B cell (primary cell): ENCODE measurements around the gene SPDYC. TPM values are rescaled to one million over a fixed set of nuclear protein-coding genes. Genes with fewer than 3 reads are reported as not detected.

ENCODE experiments used
- ATAC-seq: fragments of 200-7000 bp; cut with Tn5 transposase; one replicate; pipeline ENCODE4 v1.10.0; 2021; ENCODE audit warnings: low read depth, mild to moderate bottlenecking, moderate number of reproducible peaks, moderate library complexity
- CTCF ChIA-PET: fragments of 350-600 bp; sonication (Branson Sonifier 250); formaldehyde crosslinking; loops from one replicate; lab custom pipeline; 2021; ENCODE audit warnings: antibody characterized with exemption, inconsistent platforms; lab: Charles Lee
- POLR2A ChIA-PET: fragments of 350-600 bp; sonication (Branson Sonifier 250); formaldehyde crosslinking; loops from one replicate; lab custom pipeline; 2021; ENCODE audit warnings: antibody characterized with exemption; lab: Charles Lee
- DNase-seq: peaks from one replicate; pipeline ENCODE4 v3.0.0; 2013
- H2AFZ ChIP-seq: 2 replicates; pipeline ENCODE4 v1.6.1; 2012; ENCODE audit warnings: mild to moderate bottlenecking, low read depth, low read length; ENCODE audit not compliant: insufficient read depth, poor library complexity, severe bottlenecking
- H3K27ac ChIP-seq, 2 donors: 1 replicate in 1 of 2; 2 replicates in 1 of 2; pipeline ENCODE4 v1.5.1; 2012 to 2013; ENCODE audit warnings: low read length in 2 of 2, mild to moderate bottlenecking in 2 of 2, moderate library complexity in 1 of 2
- H3K27me3 ChIP-seq, 4 experiments: fragments of 200-600 bp in 1 of 4; sonication (generic) in 1 of 4; replicated peaks in 1 of 4; 1 replicate in 2 of 4; 2 replicates in 2 of 4; pipeline versions ENCODE4 v1.6.1 to v1.7.0; 2013 to 2016; ENCODE audit warnings: low read length in 3 of 4, mild to moderate bottlenecking in 2 of 4, mixed read lengths in 1 of 4, moderate library complexity in 1 of 4; ENCODE audit not compliant: insufficient read depth in 4 of 4, control insufficient read depth in 3 of 4; ENCODE audit errors: control extremely low read depth in 1 of 4
- H3K36me3 ChIP-seq, 2 experiments: replicated peaks in 1 of 2; 1 replicate in 1 of 2; 2 replicates in 1 of 2; pipeline versions ENCODE4 v1.6.1 to v1.7.1; 2013; ENCODE audit warnings: low read length in 1 of 2; ENCODE audit not compliant: insufficient read depth in 2 of 2, control insufficient read depth in 1 of 2; ENCODE audit errors: control extremely low read depth in 1 of 2, extremely low read depth in 1 of 2
- H3K4me1 ChIP-seq, 2 donors: fragments of 200-600 bp in 1 of 2; sonication (generic) in 1 of 2; 1 replicate in 1 of 2; 2 replicates in 1 of 2; pipeline versions ENCODE4 v1.5.1 to v1.6.1; 2013 to 2017; ENCODE audit warnings: low read length in 2 of 2; ENCODE audit not compliant: control insufficient read depth in 2 of 2, insufficient read depth in 2 of 2
- H3K4me2 ChIP-seq: replicated peaks from 2 replicates; pipeline ENCODE3; 2012; ENCODE audit warnings: mild to moderate bottlenecking, low read depth, low read length; ENCODE audit not compliant: poor library complexity, severe bottlenecking
- H3K4me3 ChIP-seq, 5 experiments: fragments of 200-600 bp in 1 of 5; sonication (generic) in 1 of 5; 1 replicate in 3 of 5; 2 replicates in 2 of 5; pipeline versions ENCODE4 v1.5.1 to v1.7.0; 2011 to 2016; ENCODE audit warnings: low read length in 4 of 5, mild to moderate bottlenecking in 4 of 5, low read depth in 2 of 5, control low read depth in 1 of 5, moderate library complexity in 1 of 5; ENCODE audit not compliant: insufficient read depth in 1 of 5; ENCODE audit errors: control extremely low read depth in 1 of 5, extremely low read depth in 1 of 5
- H3K79me2 ChIP-seq: fragments of 200-600 bp; sonication (generic); one replicate; pipeline ENCODE4 v1.6.0; 2016; ENCODE audit warnings: low read length; ENCODE audit not compliant: control insufficient read depth, insufficient read depth
- H3K9ac ChIP-seq: fragments of 200-600 bp; sonication (generic); 2 replicates; pipeline ENCODE4 v1.6.1; 2017; ENCODE audit warnings: mild to moderate bottlenecking, low read length, moderate library complexity
- H3K9me3 ChIP-seq, 3 donors: one replicate each; pipeline versions ENCODE4 v1.6.1 to v1.7.1; 2013; ENCODE audit warnings: low read length in 2 of 3; ENCODE audit not compliant: control insufficient read depth in 2 of 3, insufficient read depth in 1 of 3; ENCODE audit errors: control extremely low read depth in 1 of 3
- H4K20me1 ChIP-seq: 2 replicates; pipeline ENCODE4 v1.6.0; 2012; ENCODE audit warnings: mild to moderate bottlenecking, low read length; ENCODE audit not compliant: insufficient read depth, control insufficient read depth, poor library complexity, severe bottlenecking
- H3K27ac Mint-ChIP-seq: one replicate; pipeline ENCODE4 v1.8.0; 2021; ENCODE audit warnings: mixed read lengths
- H3K27me3 Mint-ChIP-seq: one replicate; pipeline ENCODE4 v1.8.0; 2021; ENCODE audit warnings: mixed read lengths
- H3K4me1 Mint-ChIP-seq: one replicate; pipeline ENCODE4 v1.8.0; 2021; ENCODE audit warnings: mixed read lengths
- H3K4me3 Mint-ChIP-seq: one replicate; pipeline ENCODE4 v1.8.0; 2021; ENCODE audit warnings: mixed read lengths
- H3K9me3 Mint-ChIP-seq: one replicate; pipeline ENCODE4 v1.8.0; 2022; ENCODE audit warnings: mixed read lengths; ENCODE audit not compliant: insufficient read depth
- CTCF ChIP-seq: fragments of 200-600 bp; IDR thresholded peaks from one replicate; pipeline ENCODE4 v1.8.0; 2022; ENCODE audit warnings: antibody characterized with exemption, mild to moderate bottlenecking
- EZH2 ChIP-seq: IDR thresholded peaks from 2 replicates; pipeline ENCODE4 v1.6.1; 2012; ENCODE audit warnings: borderline replicate concordance, low read depth, mild to moderate bottlenecking, moderate library complexity, low read length; ENCODE audit not compliant: insufficient read depth, poor library complexity, severe bottlenecking
- WGBS: methylation state at CpG from one replicate; pipeline ENCODE4 v1.1.5; 2013; ENCODE audit warnings: missing lambda C conversion rate; ENCODE audit not compliant: insufficient coverage; 5-methylcytosine and 5-hydroxymethylcytosine counted together
- intact Hi-C: fragments of 100-400 bp; cut with micrococcal nuclease; formaldehyde crosslinking; loops from one replicate; pipeline ENCODE4 v1.10.0; 2022
- polyA plus RNA-seq: library from polyadenylated mRNA; depleted of rRNA; stranded (reverse); fragments of >200 nt; gene quantifications from 2 replicates; pipeline ENCODE4 v1.2.3, GENCODE V29; 2012
- total RNA-seq, 2 donors: library from RNA; stranded (reverse); fragments of 120-200 nt in 1 of 2; gene quantifications; 1 replicate in 1 of 2; 2 replicates in 1 of 2; pipeline versions ENCODE4 v1.2.3 to v1.2.4, GENCODE V29; 2013 to 2022

The SPDYC gene
- total and polyA plus RNA-seq, 2 donors (not counting 1 experiment from before 2014, with no cell fraction given) = not detected

GRCh38 chr11:65208785-65209710, 39.0 kb downstream of the SPDYC start:
- no peaks in the 10 kb centered on the region for H3K27me3 ChIP-seq
- no peaks in the 10 kb centered on the region for H3K27me3 Mint-ChIP-seq
- no peak overlapping the region for H3K4me3 ChIP-seq
- H3K9me3 Mint-ChIP-seq = no peaks in the 10 kb centered on the region
- H3K4me1 ChIP-seq = peaks cover 8% of the 10 kb centered on the region in 2 donors
- H3K4me1 Mint-ChIP-seq = peaks cover 3% of the 10 kb centered on the region
- no peaks in the 10 kb centered on the region for H3K9me3 ChIP-seq
- WGBS = 91% methylated on average over 9 of the region's 13 CpGs
- ChIA-PET POLR2A (no interaction called here), CTCF (no interaction called here)
- H3K27ac ChIP-seq = no peak overlapping the region
- intact Hi-C loops = no loop called here
- ATAC-seq (no peak), DNase-seq (no peak)
- no peak overlapping the region for H3K9ac ChIP-seq
- no peak for TF ChIP-seq EZH2
- TF ChIP-seq CTCF = no peak
- H3K36me3 ChIP-seq = peaks cover 3 to 76% of the 10 kb centered on the region in 2 experiments
- H3K4me3 Mint-ChIP-seq = no peak overlapping the region
- H2AFZ ChIP-seq = no peak overlapping the region
- peaks cover 19% of the 10 kb centered on the region for H4K20me1 ChIP-seq
- H3K79me2 ChIP-seq = peaks cover 17% of the 10 kb centered on the region
- no peak overlapping the region for H3K27ac Mint-ChIP-seq
- H3K4me2 ChIP-seq = no peak overlapping the region

- Histone ChIP-seq H3K79me2 (peaks cover 10% of the 10 kb centered on the region), H3K4me1 (peaks cover 8 to 13% of the 10 kb centered on the region in 2 donors), H3K4me2 (no peak overlapping the region), H3K4me3 (no peak overlapping the region), H4K20me1 (peaks cover 11% of the 10 kb centered on the region), H3K27me3 (no peaks in the 10 kb centered on the region), H3K9me3 (no peaks in the 10 kb centered on the region), H3K27ac (no peak overlapping the region), H2AFZ (no peak overlapping the region), H3K36me3 (peaks cover 3 to 68% of the 10 kb centered on the region in 2 experiments), H3K9ac (no peak overlapping the region)
- H3K9me3 Mint-ChIP-seq = no peaks in the 10 kb centered on the region
- no peak overlapping the region for H3K27ac Mint-ChIP-seq
- H3K27me3 Mint-ChIP-seq = no peaks in the 10 kb centered on the region
- ATAC-seq (no peak), DNase-seq (no peak)
- ChIA-PET POLR2A (no interaction called here), CTCF (no interaction called here)
- 94% methylated on average over 19 of the region's 20 CpGs for WGBS
- peaks cover 5% of the 10 kb centered on the region for H3K4me1 Mint-ChIP-seq
- H3K4me3 Mint-ChIP-seq = no peak overlapping the region
- TF ChIP-seq EZH2 (no peak), CTCF (no peak)
- intact Hi-C loops = no loop called here
These were observed 39.8 kb downstream of the SPDYC start for GRCh38 chr11:65209711-65210360.
